RWPE1 (cell line): ENCODE measurements around the gene NMUR2.

Source experiments
- CTCF ChIA-PET: fragments of 350-600 bp; sonication (Branson Sonifier 250); formaldehyde crosslinking; extraction: SDS; loops from one replicate; lab custom pipeline; 2021; lab: Yijun Ruan, JAX
- POLR2A ChIA-PET: fragments of 400-600 bp; formaldehyde crosslinking; extraction: SDS; loops from one replicate; lab custom pipeline; 2020; ENCODE audit warnings: antibody characterized with exemption; ENCODE audit not compliant: low non-redundant PET; lab: Yijun Ruan, JAX
- DNase-seq: peaks from one replicate; pipeline ENCODE4 v3.0.0; 2012; ENCODE audit warnings: low spot score
- H3K27ac ChIP-seq: fragments of 450-650 bp; 2 replicates; pipeline ENCODE4 v1.5.1; 2017
- CTCF ChIP-seq: fragments of 450-650 bp; conservative IDR thresholded peaks from 2 replicates; pipeline ENCODE4 v1.5.1; 2017; ENCODE audit warnings: low read depth, mild to moderate bottlenecking

NMUR2 gene

GRCh38 chr5:152397581-152397980, 7.5 kb downstream of the NMUR2 start:
- POLR2A ChIA-PET: no interaction called here
- no peak for DNase-seq
- H3K27ac ChIP-seq: no peak overlapping the region
- TF ChIP-seq CTCF: no peak
- CTCF ChIA-PET: no interaction called here

- TF ChIP-seq CTCF: no peak
- CTCF ChIA-PET: no interaction called here
- POLR2A ChIA-PET: no interaction called here
- no peak overlapping the region for H3K27ac ChIP-seq
- no peak for DNase-seq
Observed at GRCh38 chr5:152393441-152393840, 11.6 kb downstream of the NMUR2 start.

- no peak for DNase-seq
- CTCF ChIA-PET: no interaction called here
- H3K27ac ChIP-seq: no peak overlapping the region
- TF ChIP-seq CTCF: no peak
- POLR2A ChIA-PET: no interaction called here
Observed at GRCh38 chr5:152389208-152389849, 15.8 kb downstream of the NMUR2 start.

- H3K27ac ChIP-seq: no peak overlapping the region
- TF ChIP-seq CTCF: no peak
- DNase-seq: no peak
- ChIA-PET CTCF (no interaction called here), POLR2A (no interaction called here)
Observed at GRCh38 chr5:152388610-152389009, 16.5 kb downstream of the NMUR2 start.

- DNase-seq: no peak
- POLR2A ChIA-PET: no interaction called here
- no peak overlapping the region for H3K27ac ChIP-seq
- CTCF ChIA-PET: interaction anchor here (0.9 kb wide), 1 partner anchor 22 kb away, joined by 4 read pairs; no protein-coding TSS in a partner anchor
- TF ChIP-seq CTCF: no peak
Observed at GRCh38 chr5:152380415-152381123, 24.5 kb downstream of the NMUR2 start.

GRCh38 chr5:152379331-152379730, 25.7 kb downstream of the NMUR2 start:
- no peak; the same call in 1 of the 2 replicates for TF ChIP-seq CTCF
- ChIA-PET POLR2A (no interaction called here), CTCF (interaction anchor here (0.5 kb wide), 1 partner anchor 549 kb away, joined by 4 read pairs; no protein-coding TSS in a partner anchor)
- no peak for DNase-seq
- H3K27ac ChIP-seq: no peak overlapping the region
